ENCODE measurements around the gene PAPOLA. TPM values are rescaled to one million over a fixed set of nuclear protein-coding genes. Genes with fewer than 3 reads are reported as not detected.

PAPOLA gene
- polyA plus RNA-seq, 1 donor = 279 TPM

DNA sequence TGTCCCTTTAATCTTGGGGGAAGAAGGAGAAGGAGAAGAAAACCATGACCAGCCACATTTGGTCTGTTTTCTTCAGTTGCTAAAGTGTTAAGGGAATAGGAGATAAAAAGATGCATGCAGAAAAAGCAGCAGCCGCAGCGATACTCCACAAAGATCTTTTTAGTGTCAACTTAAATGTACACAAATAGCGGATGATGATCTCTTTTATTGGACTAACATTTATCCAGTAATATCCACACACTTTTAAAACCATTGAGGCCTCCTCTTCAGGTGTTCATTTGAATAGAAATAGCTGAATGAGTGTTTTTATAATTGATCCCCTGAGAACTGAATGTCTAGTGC is 83.5 kb downstream of the PAPOLA start:
- DNase-seq = no peak

DNA sequence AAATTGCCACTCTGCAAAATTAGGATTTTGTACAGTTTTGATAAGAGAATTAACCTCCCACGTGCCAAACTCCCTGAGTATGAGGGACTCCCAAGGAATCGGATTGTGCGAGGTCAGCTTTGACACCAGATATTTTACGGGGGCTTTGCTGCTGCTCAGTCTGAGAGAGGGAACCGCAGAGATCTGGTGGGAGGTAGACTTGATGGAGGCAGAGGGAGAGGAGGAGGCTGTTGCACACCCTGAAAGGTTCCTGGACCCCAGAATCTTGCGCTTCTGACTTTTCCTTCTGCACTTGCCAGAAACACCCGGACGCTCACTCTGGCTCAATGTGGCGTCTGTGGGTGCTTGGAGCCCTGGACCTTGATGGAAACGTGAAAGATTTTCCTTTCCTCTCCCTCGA is 83.9 kb downstream of the PAPOLA start:
- DNase-seq = no peak

DNA sequence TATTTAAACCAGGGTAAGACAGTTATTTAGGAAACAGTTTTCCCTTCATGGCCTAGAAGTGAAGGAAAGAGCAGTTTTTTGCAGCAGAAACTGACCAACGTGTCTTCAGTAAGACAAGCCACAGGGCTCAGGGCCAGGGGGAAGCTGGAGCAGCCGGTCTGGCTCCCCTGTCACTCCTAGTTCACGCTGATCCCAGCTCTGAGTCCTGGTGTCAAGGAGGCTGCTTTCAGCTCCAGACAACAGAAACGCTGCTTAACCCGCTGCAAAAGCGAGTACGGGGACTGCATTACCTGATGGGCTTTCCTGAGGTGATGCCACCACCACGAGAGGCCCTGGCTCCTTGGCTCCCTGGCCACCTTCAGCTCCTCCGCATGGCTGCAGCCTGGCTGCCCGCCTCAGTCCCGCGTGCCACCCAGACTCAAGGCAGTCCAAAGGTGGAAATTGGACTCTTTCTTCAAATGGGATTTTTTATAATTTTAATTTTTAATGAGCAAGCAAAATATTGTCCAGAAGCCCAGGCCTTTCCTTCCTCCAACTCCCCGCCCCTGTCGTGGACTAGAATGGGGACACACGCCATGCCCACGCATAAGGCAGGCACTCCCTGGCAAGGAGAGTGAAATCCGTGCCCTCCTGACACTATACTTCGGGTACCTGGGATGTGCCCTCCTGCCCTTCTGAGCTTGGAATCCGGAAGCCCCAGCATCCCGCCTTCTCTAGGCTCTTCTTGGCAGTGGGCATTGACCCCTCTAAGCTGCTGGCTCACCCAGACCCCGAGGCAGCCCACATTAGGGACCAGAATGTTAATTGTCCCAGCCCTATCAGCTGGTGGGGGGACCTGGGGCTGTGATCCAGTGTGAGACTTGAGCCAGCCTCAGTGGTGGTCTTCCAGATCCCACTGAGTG is 85.0 kb downstream of the PAPOLA start:
- no peak for DNase-seq

DNA sequence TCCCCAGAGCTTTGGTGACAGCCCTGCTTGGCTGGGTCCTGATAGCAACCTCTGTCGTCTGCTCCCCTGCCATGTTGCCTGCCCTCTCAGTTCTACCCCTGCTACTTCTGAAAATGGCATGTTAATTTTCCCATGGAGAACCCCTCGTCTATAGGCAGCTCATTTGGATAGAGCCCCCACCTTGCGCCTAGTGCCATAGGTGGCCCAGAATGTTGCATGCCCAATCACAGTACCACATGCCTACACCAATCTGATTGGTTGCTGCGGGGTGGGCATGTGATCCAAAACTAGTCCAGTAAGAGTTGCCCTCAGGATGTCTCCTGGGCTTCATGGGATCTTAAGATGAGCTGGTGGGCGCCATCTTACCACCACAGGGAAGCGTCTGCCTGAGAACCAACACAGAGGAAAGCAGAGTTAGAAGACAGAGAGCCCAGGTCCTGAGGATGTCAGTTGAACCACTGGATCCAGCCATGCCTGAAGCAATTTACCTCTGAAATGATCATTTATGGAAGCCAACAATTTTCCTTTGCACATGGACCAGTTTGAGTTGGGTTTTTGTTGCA is 85.7 kb downstream of the PAPOLA start:
- DNase-seq = no peak

DNA sequence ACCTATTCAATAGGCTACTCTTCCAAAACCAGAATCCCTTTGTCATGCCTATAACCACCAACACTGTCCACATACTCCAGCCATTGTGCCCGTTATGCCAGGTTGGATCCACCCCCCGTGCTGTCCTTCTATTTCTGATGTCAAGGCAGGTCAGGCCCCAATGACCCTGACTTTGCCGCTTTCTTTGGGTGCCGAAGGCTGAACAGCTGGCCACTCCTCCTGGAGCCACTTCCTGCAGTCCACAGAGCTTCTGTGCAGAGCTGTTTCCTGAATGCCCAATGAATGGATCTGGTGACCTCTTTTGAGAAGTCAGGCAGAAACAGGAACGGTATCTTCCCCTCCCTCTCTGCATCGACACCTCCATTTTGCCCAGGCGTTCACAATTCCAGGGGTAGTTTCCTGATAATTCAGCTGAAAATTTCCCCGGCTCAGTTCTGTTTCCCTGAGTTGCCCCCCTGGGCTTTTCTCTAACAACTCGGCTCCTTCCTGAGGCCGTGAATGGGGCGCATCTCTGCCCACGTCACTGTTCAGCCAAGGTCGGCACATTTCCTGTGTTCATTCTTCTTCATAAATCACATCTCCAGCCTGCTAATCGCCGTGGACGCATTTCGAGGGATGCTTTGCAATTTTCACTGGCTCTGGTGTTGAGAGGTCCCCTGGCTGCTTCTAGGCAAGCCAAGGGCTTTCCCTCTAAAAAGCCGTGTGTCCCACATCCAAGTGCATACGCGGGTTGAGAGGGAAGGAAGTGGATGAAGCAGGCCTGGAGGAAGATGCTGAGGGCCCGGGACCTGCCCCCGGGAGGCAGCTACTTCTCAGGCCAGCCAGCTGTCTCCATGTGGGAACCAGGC is 86.5 kb downstream of the PAPOLA start:
- DNase-seq = no peak

DNA sequence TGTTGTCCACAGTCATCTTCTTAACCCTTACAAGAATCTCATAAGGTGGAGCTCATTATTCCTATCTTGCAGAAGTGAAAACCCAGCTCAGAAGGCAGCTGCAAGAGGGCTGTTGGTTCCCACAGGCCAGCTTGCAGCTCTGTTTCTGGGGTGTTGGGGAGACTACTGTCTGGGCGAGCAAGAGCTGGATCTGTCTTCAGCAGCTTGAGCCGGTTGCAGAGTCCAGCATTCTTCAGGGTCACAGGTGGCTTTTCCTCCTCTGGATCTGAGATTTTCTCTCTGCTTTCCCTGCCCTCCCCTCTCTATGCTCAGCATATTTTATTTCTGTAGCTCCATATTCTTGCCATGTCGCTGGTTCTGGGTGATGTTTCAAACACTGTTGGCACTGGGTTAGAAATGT is 87.4 kb downstream of the PAPOLA start:
- no peak for DNase-seq

DNA sequence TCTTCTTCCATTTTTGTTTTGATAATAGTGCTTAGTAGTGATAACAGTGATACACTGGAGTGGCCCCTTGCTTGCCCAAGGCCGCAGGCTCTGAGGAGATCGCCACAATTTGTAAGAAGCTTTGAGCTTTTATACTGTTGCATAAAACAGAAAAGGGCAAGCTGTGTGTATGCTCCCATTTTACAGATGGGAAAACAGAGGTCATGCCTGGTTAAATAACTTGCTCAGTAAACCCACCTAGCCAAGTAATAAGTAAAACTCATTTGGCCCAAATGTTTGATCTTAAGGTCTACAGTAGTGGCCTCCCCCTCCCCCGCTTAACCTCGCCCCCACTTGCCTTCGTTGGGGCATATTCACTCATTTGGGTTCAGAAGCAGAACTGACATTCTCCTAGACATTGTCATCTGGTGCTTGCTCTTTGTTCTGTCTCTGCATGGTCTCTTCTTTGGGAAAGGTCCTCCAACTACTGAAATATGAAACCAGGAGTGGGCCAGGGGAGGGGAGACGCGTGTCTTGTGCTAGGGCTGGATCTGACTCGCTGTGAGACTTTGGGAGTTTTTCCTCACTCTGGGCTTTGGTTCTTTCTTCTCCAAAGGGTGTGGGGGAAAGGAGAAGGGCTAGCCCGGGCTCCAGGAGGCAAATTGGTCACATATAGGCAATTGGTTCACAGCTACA is 88.1 kb downstream of the PAPOLA start:
- no peak for DNase-seq

DNA sequence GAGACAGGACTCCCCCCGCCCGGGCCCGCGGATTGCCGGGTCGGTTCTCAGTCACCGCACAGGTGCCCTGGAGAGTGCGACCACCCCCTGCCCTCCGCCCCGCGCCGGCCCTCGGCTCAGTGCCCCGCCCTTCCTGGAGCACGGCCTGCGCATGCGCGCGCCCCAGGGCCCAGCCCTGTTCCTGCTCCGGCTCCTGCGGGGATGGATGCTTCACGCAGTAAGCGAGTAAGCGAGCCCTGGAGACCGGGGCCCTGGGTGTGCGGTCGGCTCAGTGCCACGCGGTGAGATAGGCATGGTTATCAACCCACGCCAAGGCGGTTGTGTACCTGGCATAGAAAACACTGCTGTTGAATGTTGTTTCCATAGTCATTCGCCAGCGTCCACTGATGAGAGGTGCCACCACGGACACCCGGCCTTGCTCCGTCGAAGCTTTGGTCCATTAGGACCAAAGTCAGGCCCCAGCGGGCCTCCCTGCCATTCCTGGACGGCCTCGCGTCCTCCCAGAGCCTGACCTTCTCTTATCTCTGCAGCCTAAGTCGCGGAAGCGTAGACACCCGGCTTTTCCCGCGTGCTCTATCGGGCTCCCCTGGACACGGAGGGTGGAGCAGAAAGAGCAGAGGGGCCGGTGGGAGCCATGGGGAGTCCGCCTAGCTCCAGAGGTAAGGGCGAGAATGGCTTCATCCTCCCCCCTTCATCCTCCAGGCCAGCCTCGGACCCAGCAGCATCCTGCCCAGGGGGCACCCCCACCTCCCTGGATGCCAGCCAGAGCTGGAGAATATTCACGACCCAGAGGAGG is 90.6 kb downstream of the PAPOLA start:
- no peak for DNase-seq

DNA sequence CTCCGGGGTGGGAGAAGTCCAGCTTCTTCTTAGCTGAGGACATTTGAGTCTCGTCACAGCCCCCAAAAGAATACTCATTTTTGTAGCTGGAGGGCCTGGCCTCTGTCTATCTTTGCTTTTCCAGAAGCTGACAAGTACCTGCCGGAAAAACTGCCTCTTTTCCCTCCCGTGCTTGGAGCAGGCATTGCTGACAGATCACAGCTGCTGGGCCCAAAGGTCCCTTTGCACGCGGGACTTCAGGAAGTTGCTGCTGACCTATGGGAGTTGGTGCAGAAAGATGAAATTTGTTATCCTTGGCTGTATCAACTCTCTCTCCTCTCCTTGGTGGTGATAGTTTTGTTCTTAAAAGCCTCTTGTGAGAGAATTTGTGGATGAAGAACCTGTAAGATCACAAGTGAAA is 92.8 kb downstream of the PAPOLA start:
- no peak for DNase-seq

DNA sequence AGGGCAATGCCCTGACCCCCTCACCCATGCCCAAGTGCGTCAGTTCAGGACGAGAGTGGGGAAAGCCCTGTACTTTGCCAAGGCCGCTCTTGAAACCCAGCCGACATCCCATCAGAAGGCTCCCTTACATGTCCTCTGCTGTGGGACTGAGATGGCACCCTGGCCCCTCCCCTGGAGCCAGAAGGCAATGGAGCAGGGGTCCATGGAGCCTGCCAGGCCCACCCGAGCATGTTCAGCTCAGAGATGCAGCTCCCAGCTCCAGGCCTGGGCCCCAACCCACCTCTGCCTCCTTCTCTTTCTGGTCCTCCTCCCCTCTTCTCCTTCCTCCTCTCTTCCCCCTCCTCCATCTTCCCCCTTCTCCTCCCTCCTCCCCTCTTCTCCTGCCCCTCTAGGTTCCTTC is 95.5 kb downstream of the PAPOLA start:
- DNase-seq = no peak

DNA sequence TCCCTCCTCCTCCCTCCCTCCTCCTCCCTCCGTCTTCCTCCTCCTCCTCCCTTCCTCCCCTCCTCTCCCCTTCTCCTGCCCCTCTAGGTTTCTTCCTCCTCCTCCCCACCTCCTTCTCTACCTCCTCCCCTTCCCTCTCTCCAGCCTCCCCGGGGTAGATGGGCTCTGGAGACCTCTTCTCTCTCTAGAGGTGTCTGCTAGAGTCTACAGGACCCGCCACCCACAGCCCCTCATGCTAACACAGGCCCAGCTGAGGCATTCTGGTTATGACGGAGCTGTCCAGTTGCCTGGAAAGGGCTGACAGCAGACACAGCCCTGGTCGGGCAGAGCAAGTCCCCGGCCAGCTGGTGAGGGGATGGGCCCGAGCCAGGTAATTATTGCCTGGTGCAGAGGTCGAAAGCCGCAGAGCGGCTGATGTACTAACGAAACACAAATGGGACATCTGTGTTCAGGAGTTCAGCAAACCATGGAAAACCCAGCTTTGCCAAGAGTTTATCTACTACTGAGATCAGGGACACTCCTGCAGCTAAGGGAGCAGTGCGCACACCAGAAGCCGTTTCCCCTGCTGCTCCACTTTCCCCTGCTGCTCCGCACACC is 96.2 kb downstream of the PAPOLA start:
- DNase-seq = no peak

DNA sequence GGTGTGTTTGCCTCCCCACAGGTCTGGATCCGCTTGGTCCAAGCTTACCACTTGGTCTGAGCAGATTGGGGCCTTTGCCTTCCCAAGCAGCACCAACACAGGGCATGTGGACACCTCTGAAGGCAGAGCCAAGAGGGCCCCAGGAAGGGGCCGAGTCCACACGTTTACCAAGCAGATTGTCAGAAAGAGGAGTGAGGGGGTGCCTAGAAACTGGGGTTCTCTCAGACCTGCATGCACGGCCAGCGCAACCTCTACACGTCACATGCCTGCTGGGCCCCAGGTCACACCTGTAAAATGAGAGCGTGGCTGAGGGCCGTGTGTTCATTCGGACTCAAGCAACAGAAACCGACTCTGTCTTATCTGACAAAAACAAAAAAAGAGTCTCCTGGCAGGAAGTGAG is 96.9 kb downstream of the PAPOLA start:
- no peak for DNase-seq

DNA sequence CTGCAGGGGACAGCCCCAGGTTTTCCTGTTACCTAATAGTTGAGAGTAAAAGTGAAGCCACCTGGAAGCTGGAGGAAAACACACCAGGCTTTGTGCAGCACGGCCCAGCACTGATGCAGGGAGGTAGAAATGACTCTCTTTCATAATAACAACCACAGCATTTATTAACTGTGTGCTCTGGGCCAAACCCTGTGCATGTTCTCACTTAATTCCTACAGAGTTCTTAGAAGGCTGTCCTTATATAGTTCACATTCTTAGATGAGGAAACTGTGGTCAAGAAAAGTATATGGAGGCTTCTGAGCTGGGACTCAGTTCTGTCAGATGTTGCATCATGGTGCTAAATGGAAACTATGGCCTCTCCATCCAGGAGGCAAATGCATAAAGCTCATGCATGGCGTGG is 100.0 kb downstream of the PAPOLA start:
- no peak for DNase-seq

DNA sequence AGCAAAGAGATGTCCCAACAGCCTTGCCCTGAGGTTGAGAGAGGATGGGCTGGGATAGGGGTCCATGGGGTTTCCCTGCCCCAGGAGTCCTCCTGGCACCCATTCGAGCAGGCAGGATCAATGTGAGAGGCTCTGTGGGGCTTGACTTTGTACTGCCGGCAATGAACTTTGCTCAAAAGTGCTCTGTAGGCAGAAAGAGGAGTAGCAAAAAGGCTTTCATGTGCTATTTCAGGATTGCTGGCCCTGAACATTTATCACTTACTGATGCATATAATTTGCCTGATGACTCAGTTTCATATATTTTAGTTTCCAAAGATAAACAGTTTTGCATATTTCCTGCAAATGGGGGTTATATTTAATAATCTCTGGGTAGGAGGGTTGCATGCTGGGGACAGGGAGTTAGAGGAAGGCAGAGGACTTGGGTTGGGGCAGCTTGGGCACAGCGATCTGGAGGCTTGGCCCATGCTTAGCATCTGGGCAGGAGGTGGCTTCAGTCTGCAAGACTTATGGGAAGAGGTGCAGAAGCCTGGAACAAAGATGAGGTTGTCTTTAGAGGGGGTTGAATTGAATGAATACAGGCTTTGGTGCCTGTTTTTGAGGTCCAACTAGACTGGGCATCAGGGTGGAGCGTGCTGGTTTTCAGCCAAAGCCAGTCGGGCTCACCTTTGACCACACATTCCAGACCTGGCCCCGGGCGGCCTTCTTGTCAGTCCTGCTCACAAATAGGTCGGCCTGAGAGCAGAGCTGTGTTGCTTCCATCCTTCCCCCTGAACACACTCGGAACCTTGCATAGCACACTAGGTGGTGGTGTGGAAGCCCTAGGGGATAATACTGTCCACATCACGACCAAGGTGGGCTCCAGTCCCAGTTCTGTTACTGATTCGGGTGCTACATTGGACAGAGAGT is 101.4 kb downstream of the PAPOLA start:
- DNase-seq = no peak

DNA sequence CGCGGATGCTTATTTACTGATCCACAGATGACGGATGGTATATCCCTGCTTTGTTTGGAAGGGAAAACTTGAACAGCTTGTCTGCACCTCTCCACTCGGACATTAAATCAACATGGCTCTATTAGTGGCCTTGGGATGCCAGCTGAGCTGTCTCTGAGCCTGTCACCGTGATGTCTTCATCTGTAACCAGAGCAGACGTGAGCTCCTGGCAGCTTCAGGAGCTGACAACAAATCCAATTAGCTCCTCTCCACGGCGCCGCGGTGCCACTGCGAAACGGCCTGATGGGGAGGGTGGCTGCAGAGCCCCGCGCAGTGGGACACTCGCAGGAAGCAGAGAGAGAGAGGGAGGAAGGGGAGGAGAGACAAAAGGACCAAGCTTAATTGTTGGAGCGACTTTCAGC is 112.3 kb downstream of the PAPOLA start:
- peak; percentile 43 for DNase-seq

DNA sequence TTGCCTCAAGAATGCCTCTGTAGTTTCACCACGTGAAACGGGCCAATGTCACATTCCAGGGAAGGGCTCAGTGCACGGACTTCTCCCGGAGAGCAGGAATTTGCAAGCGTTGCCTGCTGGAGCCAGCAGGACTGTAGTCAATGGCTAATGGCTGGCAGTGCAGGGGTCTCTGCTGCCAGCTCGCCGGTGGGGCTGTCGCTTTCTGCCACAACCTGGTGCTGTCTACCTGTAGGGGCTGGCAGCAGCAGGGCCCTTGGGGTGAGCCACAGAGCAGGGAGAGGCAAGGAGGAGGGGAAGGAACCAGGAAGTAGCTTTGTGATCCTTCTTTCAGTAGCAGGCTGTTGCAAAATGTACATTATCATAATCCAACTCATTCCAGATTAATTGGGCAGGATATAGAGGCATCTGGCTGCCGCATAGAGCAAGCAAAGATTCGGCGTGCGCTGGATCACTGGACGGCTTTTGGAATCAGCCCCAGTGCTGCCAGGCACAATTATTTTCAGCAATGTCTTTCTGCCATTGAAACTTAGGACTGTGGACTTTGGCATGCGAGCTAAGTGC is 114.1 kb downstream of the PAPOLA start:
- no peak for DNase-seq

All from left kidney (tissue), 2 donors.